HG03432 (cell line): ENCODE results near the gene FADS1.

ENCODE experiments used
- ATAC-seq: cut with Tn5 transposase; IDR thresholded peaks from one replicate; pipeline ENCODE4 v1.9.1; 2021; ENCODE audit warnings: mild to moderate bottlenecking, moderate library complexity; ENCODE audit not compliant: unreplicated experiment

Gene FADS1

DNA sequence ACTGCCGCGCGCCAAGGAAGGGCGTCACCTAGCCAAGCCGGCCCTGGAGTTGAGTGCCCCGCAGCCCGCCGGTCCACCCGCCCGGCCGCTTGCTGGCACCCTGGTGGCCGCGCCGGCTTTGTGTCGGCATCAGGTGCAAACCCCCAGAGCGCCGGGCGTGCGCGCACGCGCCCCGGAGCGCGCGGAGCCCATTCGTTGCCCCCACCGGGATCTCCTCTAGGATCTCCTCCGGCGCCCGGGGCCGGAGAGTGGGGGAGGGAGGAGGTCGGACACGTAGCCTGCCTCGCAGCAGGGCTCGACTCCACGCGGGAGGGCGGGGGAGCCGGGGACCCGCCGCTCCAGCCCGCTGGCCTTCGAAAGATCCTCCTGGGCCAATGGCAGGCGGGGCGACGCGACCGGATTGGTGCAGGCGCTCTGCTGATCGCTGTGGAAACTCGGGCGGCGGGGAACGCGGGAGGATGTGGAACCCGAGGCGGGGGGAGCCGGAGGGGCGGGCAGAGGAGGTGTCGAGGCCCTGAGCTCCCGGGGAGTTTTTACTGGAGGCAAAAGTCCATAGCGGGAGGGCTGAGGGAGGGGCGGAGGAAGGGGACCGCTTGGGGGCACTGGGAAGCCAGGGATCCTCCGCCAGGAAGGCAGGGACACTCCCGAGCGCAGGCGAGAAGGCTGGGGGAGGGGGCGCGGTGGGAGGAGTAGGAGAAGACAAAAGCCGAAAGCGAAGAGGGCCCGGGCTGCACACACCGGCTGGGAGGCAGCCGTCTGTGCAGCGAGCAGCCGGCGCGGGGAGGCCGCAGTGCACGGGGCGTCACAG lies 11.0 kb upstream of the FADS1 start, which contains the start of gene FADS2:
Gene FADS2, plus strand, starts transcription at position 730 of the 808 bp plus-strand sequence. CDS start 91 bp downstream, outside the sequence.
- peak; percentile 83 for ATAC-seq

DNA sequence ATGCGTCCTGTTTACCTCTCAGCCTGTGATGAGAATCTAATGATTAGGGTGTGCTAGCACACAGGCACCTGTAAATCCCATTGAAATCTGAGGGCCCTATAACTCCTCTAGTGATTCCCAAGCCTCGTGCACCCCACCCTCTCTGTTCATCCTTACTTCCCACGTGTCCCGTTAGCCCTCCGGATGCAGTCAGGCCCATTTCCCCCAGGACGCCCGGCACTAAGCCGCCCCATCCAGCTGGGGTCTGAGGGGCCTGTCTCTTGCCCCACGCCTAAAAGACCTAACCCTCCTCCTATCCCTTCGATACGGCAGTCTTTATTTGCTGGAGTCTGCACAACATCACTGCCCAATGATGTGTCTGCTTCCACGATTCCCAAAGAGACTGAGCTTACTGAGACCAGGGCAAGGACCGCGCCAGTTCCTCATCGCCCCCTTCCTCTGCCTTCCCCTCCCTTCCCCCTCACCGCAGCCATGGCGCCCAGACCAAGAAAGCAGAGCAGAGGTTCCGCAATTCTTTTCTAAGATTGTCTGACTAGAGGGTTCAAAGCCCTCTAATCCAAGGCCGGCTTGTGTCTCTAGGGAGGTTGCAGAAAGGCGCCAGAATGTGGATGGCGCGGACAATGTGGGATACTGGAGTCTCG lies 10.2 kb upstream of the FADS1 start:
- ATAC-seq = peak; percentile 4

DNA sequence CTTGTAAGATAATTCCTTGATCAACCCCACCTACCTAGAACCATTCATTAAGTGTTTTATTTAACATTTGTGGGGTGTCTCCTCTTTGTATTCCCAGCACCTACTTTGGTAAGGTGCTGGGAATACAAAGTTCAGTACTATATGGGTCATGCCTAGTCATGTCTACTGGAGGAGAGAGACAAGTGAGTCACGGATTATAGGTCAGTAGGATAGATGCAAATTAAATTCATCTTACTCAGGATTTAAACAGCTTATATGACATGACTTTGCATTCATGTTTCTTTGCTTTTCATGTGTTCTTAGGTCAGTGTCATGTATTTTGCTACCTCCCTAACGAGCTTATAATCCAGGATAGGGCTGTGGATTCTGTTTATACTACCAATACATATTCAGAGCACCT lies 3.4 kb upstream of the FADS1 start:
- no peak for ATAC-seq

DNA sequence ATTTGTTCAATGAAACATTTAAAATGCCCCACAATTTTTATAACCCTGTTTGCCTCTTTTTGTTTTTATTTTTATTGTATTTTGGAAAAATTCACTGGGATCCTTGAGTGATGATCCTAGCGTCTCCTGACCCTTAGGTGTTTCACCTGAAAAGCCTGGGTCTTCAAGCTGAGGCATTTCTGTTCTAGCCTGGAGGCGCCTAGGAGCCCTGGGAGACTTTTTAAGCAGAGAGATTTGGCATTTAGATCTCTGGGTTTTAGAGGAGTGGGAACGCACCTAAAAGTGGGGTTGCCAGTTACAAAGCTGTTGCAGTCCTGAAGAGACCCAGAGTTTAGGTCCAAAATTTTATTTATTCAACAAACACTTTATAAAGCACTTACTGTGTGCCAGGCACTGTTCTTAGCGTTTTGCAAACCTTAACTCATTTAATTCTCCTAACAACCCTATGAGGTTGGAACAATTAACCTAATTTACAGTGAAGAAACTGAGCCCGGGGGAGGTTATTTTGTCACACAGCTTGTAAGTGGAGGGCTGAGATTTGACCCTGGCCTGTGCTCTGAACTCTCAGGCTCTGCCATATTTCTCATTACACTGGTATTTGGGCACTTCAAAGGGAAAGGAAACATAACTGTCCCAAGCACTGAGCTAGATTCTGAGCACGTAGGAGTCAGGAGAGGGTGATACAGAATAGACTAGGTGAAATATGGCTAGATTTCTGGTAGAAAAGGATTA lies 834 bp upstream of the FADS1 start:
- ATAC-seq = no peak

DNA sequence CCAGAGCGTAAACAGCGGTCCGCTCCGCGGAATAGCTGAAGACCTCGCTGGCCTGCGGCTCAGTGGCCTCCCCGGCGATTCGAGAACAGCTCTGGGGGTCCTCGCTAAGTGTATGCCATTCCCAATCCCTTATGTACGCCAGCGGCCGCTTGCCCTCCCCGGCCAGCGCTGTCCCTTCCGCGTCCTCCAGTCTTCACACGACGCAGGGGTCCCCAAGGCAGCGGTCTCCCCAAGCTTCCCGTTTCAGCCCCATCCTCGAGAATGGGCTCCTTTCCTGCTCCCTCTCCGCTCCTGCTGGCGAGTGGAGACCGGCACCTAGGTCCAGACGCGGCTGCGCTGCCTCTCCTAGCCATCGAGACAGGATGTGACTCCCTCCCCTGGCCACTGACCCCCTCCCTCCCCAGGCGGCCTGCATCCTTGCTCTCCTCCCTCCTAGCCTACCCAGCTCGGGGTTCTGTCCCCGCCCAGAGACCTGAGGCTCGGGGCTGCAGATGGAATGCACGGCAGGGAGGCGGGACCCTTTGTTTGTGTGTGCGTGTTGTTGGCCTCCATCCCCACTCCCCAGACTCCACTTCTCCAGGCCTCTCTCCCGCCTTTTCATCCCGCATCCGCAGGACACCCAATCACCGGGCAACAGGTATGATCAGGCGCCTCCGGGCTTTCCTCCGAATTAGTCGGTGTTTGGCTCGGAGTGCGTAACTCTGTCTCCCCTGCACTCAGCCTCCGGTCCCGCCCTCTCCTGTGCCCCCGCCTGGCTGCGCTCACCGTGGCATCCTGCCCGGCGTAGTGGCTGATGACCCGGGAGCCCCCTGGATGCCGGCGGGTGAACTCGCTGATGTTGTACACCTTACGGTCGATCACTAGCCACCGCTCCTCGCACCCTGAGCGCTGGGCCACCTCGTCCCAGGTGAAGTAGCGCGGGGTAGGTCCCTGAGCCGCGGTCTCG lies 740 bp downstream of the FADS1 start:
- peak; percentile 33 for ATAC-seq

DNA sequence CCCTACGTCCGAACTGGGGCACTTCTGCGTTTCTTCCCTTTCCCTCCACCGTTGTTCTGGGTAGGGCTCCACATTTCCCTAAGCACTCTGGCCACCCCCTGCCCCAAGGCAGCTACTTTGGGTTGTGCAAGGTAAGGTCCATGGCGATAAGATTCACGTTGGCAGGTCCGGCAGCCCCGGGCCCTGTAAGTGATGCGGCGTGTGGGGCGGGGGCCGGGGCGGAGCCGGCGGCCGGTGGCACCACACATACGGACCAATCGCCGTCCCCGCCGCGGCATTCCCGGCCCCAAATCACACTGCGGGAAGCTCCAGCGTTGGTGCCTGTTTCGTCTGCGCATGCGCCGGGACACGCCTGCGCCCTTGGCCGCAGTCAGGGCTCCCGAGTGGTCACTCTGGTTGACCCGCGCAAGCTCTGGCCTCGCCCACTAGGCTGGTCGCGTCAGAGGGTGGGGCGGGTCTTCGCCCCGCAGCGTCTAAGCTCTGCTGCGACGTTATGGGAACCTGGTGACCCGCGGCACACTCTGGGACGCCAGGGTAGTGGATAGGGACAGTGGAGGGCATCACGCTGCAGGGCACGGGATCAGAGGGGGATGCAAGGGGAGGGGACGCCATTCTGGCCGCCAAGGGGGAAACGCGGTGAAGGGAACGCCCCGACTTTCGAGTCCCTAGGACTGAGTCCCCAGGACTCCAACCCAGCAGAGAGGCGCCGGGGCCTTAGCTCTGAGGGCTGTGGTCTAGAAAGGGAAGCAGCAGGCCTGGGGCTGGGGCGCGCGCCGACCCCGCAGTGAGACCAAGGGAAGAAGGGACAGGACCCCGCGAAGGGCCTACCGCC lies 1.6 kb downstream of the FADS1 start:
- peak; percentile 55 for ATAC-seq

DNA sequence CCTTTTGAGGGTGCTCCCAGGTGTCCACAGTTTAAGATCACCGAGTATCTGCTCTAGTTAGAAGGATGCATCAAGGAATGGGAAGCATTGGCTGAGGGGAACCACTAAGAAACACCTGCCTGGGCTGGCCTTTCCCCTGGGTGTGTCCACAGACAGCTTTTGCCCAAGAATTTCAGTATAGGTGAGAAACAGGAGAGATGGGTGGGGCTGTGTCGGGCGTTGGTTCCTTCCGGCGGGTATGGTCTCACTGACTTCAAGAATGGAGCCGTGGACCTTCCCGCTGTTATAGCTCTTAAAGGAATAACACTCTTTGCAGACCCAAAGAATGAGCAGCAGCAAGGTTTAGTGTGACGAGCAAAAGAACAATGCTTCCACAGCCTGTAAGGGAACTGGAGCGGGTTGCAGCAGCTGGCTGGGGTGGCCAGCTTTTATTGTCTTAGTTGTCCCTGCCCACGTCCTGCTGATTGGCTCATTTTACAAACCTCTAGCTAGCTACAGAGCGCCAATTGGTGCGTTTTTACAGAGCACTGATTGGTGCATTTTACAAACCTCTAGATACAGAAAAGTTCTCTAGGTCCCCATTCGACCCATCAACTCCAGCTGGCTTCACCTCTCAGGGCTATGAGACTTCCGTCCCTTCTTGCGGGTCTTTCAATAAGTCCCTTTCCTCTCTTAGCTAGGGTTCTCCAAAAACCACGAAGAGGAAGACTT lies 2.4 kb downstream of the FADS1 start:
- ATAC-seq = no peak

DNA sequence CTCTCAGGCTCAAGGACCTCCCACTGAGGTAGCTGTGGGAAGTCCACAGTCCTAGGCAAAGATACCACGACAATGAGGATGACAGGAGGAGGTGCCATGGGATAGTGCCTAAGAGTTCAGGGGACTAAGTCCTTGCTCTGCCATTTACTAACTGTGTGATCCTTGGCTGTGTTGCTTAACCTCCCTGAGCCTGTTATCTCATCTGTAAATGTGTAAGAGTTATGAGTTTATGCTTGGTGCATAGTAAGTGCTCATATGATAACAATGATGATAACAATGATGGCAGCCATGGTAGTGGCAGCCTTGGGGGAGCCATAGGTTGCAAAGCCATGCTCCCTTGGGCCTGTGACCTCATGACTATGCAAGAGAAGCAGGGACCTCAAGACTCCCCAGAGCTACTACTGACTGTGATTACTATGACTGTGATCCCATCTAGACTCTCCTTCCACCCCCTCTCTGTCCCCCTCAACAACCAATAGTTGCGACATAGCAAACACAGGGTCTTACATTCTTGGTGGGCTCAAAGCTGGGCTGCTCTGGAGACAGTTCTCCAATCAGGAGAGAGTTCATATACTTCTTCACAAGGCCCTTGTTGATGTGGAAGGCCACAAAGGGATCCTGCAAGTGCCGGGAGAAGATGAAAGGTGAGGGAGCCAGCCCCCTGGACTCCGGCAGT lies 3.9 kb downstream of the FADS1 start:
- no peak for ATAC-seq

DNA sequence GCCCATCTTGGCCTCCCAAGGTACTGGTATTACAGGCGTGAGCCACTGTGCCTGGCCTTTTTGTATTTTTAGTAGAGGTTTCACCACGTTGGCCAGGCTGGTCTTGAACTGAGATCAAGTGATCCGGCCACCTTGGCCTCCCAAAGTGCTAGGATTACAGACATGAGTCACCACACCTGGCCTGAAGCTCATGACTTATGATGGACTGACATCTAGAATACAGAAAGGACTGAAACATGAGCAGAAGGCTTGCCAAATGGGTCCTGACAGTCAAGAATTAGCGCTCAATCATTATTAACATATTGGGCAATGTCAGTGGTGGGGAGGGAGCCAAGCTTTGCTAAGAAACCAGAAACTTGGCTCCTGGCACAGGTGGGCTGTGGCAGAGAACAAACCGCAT lies 5.0 kb downstream of the FADS1 start:
- no peak for ATAC-seq

DNA sequence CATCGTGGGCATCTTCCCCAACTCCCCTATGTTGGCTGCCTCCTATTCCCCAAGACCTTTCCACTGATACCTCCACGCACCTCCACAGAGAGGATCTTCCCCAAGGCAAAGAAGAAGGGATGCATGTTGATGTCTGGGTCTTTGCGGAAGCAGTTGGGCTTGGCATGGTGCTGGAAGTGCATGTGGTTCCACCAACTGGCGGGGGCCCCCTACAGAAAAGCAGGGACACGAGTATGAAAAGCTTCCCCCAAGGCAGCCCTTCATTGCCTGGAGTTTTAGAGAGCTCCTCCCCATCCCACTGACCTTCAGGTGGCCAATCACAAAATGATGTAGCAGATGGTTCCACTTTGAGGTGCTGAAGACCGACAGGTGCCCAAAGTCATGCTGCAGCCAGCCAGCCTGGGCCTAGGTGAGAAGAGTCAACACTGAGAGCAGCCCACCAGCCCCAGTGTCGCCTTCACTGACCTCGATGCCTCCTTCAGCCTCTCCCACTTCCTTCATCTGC lies 6.1 kb downstream of the FADS1 start:
- ATAC-seq = no peak

DNA sequence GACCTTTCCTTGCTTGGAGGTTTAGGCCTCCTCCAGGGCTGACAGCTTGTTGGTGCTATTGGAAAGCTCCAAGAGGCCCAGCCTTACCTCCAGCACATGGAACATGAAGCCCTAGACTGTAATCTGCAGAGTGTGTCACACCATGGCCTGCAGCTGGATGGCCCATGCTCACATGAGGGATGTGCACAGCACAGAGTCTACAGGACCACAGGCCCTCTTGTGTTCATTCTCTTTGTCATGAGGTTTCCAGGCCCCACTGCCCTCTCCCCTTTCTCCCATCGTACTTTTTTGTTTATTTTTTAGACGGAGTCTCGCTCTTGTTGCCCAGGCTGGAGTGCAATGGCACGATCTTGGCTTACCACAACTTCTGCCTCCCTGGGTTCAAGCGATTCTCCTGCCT lies 10.0 kb downstream of the FADS1 start:
- no peak for ATAC-seq

DNA sequence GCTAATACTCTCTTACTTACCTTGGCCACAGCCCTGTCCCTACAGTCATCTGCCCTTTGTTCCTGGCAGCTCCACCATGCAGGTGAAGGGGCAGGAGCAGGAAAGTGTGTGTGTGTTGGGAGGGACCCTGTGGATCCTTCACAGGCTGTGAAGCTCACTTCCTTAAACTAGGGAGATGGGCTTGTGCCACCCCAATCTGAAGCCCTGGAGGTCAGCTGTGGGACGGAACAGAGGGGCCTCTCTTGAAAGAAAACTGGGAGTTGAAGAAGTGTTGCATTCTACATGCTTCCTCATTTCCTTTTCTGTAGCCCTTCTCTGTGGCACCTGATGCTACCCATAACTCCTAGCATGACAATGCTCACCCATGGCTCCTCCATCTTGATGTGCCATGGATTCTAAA lies 11.7 kb downstream of the FADS1 start:
- ATAC-seq = no peak

DNA sequence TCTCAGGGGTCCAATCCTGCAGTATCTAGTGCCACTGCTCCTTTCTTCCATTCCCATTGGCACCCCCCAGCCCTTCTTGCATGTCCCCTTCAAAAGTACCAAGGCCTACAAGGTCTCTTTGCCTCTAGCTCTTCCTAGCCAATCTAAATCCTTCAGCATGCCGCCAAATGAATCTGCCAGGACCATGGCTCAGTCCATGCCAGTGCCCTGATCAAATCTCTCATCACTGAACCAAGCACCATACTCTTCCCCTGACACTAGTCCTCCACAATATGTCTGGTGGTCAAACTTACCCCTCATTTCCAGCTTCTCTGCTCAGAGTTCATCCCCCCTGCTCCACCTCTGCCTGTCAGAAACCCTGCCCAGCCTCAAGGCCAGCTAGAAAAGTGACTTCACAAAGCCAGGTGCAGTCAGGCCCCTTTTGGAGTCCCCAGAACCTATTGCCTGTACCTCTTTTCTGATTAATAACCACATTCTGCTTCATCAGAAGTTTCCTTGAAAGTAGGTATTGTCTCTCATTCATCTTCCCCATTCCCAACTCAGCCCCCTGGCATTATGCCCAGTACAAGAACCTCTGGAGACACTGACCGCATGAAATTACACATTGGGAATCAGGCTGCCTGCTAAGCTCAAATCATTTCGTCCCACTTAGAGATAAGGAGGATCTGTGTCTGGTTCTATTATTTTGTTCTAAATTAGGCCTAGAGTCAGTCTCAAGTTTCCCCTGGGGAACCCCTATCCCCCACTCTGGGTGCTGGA lies 12.7 kb downstream of the FADS1 start:
- no peak for ATAC-seq

DNA sequence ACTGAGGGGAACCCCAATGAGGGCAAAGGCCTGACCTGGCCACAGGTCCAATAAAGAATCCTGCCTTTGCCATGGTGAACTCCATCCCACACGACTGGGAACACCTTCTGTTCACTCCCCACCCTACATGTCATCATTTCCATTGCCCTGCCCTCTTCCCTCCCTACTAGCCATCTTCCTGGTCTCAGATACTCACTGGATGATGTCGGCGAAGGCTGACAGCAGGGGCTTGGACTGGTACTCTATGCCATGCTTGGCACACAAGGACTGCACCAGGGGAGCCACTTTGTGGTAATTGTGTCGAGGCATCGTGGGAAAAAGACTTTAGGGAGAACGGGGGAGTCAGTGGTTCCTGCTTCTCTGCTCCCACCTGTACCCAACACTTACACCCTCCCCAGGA lies 14.2 kb downstream of the FADS1 start:
- ATAC-seq = no peak

DNA sequence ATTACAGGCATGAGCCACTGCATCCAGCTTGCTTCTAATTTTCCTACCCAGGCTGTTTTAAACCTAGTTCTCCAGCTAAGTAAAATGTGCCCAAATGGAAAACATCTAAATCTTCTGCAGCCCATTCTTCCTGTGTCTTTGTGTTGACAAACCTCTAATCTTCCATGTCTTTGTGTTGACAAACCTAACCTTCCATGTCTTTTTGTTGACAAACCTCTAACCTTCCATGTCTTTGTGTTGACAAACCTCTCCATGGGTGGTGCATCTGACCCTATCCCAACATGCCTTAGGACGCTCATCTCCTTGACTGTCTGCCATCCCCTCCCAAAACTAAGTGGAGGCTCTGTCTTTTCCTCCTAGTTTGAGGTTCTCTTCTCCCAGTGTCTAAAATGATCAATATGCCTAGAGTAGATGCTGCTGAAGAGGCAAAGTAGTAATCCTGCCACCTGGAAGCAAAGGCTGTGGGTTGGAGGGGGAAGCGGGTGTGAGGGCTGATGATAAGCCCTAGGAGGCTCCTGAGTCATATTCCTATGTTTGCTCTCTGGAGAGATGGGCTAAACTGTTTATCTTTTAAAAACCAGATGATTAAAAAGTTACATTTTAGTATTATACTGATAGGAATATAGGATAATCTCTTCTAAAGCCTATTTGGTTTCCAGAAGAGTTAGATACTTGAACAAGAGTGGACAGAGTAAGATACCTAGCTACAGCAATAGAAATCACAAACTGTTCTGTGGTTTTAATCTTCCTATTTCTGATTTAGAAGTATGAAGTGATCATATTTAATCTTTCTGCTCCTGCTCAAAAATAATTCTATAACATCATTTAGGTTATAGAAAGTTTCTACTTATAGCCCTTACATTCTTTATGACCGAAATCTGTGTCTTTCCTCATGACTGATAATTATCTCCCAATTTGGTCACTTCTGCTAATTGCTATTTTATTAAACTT lies 16.2 kb downstream of the FADS1 start:
- ATAC-seq = no peak

DNA sequence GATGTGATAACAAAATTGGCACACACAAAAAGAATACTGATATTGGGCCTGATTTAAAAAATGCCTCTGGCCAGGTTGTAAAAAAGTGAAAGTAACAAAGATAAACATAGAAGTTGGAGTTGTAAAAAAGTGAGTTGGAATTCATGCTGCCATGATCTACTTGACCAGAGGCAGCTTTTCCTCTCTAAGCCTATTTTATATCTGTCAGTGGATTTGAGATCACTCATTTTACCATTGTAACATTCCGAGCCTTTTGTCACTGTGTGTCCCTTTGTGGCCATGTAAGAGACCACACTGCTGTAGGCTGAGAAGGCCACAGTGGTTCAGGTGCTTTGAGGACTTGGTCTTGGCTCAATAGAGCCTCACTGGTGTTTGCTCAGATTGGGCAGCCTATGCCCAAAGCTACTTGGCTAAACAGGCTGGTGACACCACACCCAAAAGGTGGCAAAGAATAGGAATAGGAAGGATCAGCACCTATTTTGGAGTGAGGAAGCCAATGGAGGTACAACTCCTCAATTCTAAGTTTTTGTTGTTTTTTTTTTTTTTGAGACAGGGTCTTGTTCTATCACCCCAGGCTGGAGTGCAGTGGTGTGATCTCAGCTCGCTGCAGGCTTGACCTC lies 17.0 kb downstream of the FADS1 start:
- ATAC-seq = no peak
